HFFc6 (cell line): ENCODE results near the gene AFAP1. TPM values are rescaled to one million over a fixed set of nuclear protein-coding genes. Genes with fewer than 3 reads are reported as not detected.

Experiments
- DNase-seq: peaks from one replicate; pipeline ENCODE4 v3.0.0-alpha.2; 2018
- H3K27ac Mint-ChIP-seq: 2 replicates; pipeline ENCODE4 v1.8.0; 2020; ENCODE audit warnings: mild to moderate bottlenecking, mixed read lengths
- H3K27me3 Mint-ChIP-seq: 2 replicates; pipeline ENCODE4 v1.8.0; 2021; ENCODE audit warnings: mild to moderate bottlenecking, moderate library complexity, mixed read lengths; ENCODE audit not compliant: insufficient read depth
- H3K36me3 Mint-ChIP-seq: 2 replicates; pipeline ENCODE4 v1.8.0; 2021; ENCODE audit warnings: low read depth, mixed read lengths
- H3K4me1 Mint-ChIP-seq: 2 replicates; pipeline ENCODE4 v1.8.0; 2020; ENCODE audit warnings: low read depth, mixed read lengths
- H3K4me3 Mint-ChIP-seq: 2 replicates; pipeline ENCODE4 v1.8.0; 2020; ENCODE audit warnings: mild to moderate bottlenecking, moderate library complexity, mixed read lengths
- H3K9me3 Mint-ChIP-seq: 2 replicates; pipeline ENCODE4 v1.8.0; 2020; ENCODE audit warnings: mild to moderate bottlenecking, mixed read lengths
- total RNA-seq, 6 experiments: library from RNA; stranded (reverse); fragmentation: NEBNext Ultra II Directional; extraction: Animal tissue kit (Norgen Biotek cat#: 25700); gene quantifications; 2 replicates in 1 of 6; 3 replicates in 5 of 6; pipeline ENCODE4 v1.2.3, GENCODE V29; 2021
- TF ChIP-seq, protein P1 (sequence below): fragments of 200-600 bp; sonication (generic); IDR thresholded peaks from 2 replicates; pipeline ENCODE4 v1.5.0; 2021; ENCODE audit warnings: antibody characterized with exemption, mild to moderate bottlenecking

AFAP1 gene
- total RNA-seq, 6 experiments from 2014 or later, result 99.7 to 116 (median 107) TPM

DNA sequence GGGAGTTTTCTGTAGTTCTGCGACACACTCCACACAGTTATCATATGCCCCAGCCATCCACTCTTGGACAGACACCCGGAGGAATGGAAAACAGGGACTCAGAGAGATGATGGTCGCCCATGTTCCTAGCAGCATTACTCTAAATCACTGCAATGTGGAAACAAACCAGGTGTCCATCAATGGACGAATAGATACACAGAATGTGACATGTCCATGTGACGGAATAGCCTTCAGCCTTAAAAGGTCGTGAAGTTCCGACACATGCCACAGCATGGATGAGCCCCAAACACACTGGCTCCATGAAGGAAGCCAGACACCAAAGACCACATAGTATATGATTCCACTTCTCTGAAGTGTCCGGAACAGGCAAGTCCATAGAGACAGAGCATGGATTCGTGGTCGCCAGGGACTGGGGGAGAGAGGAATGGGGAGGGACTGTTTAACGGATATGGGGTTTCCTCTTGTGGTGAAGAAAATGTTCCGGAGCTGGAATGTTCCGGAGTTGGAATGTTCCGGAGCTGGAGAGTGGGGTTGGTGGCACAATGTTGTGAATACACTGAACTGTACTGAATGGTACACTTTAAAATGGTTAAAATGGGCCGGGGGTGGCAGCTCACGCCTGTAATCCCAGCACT, 28.7 kb upstream of the AFAP1 start:
- peaks cover 12% of the 10 kb centered on the region for H3K27me3 Mint-ChIP-seq
- no peak overlapping the region for H3K27ac Mint-ChIP-seq

DNA sequence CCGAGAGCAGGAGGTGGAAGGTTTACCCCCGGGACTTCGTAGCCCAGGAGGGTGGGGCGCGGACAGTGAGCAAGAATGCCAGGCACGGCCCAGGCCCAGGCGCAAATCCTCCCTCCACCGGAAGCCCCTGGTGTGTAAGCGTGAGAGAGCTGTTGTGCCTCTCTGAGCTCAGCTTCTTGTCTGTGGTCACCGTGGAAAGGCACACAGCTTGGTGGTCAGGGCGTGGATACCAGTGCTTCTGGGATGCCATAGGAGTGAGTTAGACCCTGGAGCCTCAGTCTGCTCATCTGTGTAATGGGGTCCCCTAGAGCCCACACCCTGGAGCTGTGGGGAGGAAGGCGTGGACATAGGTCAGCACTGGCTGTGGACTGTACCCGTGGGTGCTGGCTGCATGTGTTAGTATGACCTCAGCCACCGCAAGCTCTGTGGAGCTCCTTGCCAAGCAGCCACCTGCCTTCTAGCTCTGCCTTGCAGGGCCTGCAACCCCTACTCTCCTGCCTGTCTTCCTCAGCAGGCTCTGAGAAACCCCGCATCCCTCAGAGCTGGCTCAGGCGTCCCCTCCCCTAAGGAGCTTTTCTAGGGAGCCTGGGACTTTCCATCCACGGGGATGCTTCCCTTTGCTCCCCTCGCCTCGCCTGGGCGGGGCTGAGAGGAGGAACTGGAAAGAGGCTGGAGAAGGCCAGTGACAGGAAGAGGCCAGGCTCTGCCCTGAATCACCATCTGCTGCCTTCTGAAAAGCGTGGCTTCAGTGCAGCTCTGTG, 28.0 kb upstream of the AFAP1 start:
- DNase-seq, result no peak
- H3K4me3 Mint-ChIP-seq, result no peak overlapping the region
- peaks cover 33% of the 10 kb centered on the region for H3K4me1 Mint-ChIP-seq
- no peak overlapping the region for H3K27ac Mint-ChIP-seq
- peaks cover 10% of the 10 kb centered on the region for H3K27me3 Mint-ChIP-seq
- H3K9me3 Mint-ChIP-seq, result no peaks in the 10 kb centered on the region
- TF ChIP-seq, protein P1, sequence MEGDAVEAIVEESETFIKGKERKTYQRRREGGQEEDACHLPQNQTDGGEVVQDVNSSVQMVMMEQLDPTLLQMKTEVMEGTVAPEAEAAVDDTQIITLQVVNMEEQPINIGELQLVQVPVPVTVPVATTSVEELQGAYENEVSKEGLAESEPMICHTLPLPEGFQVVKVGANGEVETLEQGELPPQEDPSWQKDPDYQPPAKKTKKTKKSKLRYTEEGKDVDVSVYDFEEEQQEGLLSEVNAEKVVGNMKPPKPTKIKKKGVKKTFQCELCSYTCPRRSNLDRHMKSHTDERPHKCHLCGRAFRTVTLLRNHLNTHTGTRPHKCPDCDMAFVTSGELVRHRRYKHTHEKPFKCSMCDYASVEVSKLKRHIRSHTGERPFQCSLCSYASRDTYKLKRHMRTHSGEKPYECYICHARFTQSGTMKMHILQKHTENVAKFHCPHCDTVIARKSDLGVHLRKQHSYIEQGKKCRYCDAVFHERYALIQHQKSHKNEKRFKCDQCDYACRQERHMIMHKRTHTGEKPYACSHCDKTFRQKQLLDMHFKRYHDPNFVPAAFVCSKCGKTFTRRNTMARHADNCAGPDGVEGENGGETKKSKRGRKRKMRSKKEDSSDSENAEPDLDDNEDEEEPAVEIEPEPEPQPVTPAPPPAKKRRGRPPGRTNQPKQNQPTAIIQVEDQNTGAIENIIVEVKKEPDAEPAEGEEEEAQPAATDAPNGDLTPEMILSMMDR, result no peak
- no peaks in the 10 kb centered on the region for H3K36me3 Mint-ChIP-seq

More for the DNA sequence above, 28.7 kb upstream of the AFAP1 start:
- H3K36me3 Mint-ChIP-seq, result no peaks in the 10 kb centered on the region
- no peaks in the 10 kb centered on the region for H3K9me3 Mint-ChIP-seq
- H3K4me1 Mint-ChIP-seq, result peaks cover 39% of the 10 kb centered on the region
- DNase-seq, result no peak
- H3K4me3 Mint-ChIP-seq, result no peak overlapping the region
- TF ChIP-seq, protein P1, result no peak

DNA sequence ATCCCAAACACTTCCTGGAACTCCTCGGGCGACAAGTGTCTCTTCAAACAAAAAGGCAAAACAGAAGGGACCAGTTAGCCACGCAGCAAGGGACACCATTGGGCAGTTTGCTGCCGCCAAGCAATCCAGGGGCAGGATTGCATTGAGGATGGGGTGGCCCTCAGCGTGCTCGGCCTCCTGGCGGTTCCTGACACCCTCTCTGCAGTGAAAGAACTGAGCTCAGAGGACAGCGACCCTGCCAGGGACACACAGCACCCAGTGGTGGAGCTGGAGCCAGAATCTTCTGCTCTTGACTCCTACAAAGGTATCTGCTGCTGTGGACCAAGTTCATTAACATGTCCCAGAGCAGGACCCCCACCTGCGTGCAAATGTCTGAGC, 27.4 kb upstream of the AFAP1 start:
- DNase-seq, result no peak
- H3K27ac Mint-ChIP-seq, result no peak overlapping the region
- H3K4me3 Mint-ChIP-seq, result no peak overlapping the region
- TF ChIP-seq, protein P1, result no peak
- no peaks in the 10 kb centered on the region for H3K9me3 Mint-ChIP-seq
- peaks cover 9% of the 10 kb centered on the region for H3K27me3 Mint-ChIP-seq
- no peaks in the 10 kb centered on the region for H3K36me3 Mint-ChIP-seq
- peaks cover 30% of the 10 kb centered on the region for H3K4me1 Mint-ChIP-seq

DNA sequence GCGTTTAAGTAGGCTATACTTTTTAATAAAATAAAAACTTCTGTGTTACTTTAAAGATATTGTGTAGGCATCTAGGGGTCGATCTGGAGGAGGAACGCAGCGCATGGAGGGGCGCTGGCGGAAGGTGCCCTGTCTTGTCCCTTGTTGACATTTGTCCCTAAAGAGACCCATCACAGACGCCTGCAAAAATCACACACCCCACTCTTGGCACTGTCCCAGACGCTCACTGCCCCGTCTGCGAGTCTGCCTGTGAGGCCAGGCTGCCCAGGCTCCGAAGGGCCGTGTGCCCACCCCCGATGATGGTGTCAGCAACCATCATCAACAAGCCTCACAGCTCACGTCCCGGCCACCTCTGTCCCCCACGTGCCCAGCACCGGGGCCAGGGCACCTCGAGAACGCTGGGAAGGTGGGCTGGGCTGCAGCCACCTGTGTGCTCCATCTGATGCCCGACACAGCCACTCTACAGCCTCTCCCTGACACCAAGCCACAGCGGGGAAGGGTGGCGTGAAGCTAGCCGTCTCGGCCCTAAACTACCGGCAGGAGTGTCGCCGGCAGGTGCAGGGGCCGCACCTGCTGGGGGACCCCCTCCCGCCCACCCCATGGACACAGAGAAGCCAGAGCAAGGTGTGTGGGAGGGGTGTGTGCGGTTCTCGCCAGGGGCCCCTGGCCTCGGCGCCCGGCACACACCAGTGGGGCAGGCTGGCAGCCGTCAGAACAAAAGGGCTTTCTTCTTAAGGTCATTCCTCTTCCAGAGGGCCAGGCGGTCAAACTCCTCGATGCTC, 26.8 kb upstream of the AFAP1 start:
- no peak overlapping the region for H3K4me3 Mint-ChIP-seq
- no peaks in the 10 kb centered on the region for H3K9me3 Mint-ChIP-seq
- no peak overlapping the region for H3K27ac Mint-ChIP-seq
- TF ChIP-seq, protein P1, result no peak
- H3K36me3 Mint-ChIP-seq, result no peaks in the 10 kb centered on the region
- peaks cover 28% of the 10 kb centered on the region for H3K4me1 Mint-ChIP-seq
- peaks cover 9% of the 10 kb centered on the region for H3K27me3 Mint-ChIP-seq
- DNase-seq, result no peak

DNA sequence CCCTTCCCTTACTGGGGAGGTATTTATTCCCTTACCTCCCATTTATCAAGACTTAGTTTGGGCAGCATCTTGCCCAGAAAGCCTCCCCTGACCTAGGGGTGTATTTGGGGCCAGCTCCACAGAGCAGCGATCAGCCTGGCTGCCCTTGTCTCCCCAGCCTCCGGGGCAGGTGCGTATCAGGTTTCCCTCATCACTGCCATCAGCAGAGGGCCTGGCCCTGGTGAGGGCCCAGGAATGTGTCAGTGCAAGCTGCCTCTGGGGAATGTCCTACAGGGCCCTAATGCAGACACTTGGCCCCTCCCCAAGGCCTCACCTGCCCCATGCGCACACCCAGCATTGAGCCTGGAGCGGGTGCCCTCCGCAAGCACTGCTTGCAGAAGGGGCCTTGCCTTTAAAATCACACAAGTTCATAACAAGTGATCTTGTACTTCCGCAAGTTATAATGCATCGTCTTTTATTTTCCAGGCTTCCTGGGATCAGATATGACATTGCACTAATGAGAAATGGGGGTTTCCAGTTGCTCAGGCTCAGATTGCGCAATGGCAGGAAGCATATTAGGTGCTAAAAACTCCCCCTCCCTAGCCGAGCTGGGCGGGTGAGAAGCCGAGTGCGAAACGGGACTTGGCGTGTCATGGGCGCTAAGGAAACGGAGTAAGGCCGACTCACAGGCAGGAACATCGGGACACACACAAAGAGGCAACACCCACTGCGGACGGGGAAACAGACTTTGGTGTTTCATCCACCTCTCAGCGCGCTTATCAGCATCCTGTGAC, 25.4 kb upstream of the AFAP1 start:
- H3K27me3 Mint-ChIP-seq, result peaks cover 8% of the 10 kb centered on the region
- peaks cover 35% of the 10 kb centered on the region for H3K4me1 Mint-ChIP-seq
- no peak overlapping the region for H3K27ac Mint-ChIP-seq
- TF ChIP-seq, protein P1, result no peak
- H3K36me3 Mint-ChIP-seq, result no peaks in the 10 kb centered on the region
- H3K4me3 Mint-ChIP-seq, result no peak overlapping the region
- no peak for DNase-seq
- H3K9me3 Mint-ChIP-seq, result no peaks in the 10 kb centered on the region
